Measurements from ENCODE around the gene RHOG.

Gene RHOG

DNA sequence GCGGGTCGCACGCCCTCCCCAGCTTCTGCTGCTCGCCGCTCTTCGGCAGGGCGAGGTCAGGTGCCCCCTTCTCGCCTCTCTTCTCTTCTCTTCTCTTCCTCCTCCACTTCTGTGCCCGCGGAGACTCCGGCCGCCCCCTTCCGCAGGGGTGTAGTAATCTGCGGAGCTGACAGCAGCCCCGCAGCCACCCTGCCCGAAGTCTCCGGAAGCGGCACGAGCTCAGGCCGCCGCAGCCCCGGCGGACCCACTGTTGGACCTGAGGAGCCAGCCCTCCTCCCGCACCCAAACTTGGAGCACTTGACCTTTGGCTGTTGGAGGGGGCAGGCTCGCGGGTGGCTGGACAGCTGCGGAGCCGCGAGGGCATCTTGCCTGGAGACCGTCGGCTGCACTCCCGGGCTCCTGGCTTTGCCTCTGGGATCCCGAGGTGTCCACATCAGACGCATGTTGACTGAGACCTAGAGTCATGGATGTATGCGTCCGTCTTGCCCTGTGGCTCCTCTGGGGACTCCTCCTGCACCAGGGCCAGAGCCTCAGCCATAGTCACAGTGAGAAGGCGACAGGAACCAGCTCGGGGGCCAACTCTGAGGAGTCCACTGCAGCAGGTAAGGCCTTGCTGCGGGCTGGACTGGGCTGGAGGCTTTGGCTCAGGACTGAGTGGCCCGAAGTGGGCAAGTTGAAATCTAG is 15.2 kb upstream of the RHOG start:
- Histone ChIP-seq H3K27me3 (ENCODE audit: insufficient read depth, poor library complexity, severe bottlenecking) (no peaks in the 10 kb centered on the region), H3K27ac (replicated peaks) (peak overlapping the region; percentile 90), H3K4me3 (replicated peaks; ENCODE audit: insufficient read depth, low read length) (peak overlapping the region; percentile 87)
- peak in 1 of 2 experiments; percentile 79 for DNase-seq (ENCODE audit: low read depth in 1 of 2, low spot score in 1 of 2)
- TF ChIP-seq CTCF (IDR thresholded peaks at IDR 0.05; ENCODE audit: insufficient read depth, low read length), result no peak
- no peak for TF ChIP-seq POLR2AphosphoS5 (IDR thresholded peaks at IDR 0.05; ENCODE audit: low read depth)
- TF ChIP-seq, protein P1, sequence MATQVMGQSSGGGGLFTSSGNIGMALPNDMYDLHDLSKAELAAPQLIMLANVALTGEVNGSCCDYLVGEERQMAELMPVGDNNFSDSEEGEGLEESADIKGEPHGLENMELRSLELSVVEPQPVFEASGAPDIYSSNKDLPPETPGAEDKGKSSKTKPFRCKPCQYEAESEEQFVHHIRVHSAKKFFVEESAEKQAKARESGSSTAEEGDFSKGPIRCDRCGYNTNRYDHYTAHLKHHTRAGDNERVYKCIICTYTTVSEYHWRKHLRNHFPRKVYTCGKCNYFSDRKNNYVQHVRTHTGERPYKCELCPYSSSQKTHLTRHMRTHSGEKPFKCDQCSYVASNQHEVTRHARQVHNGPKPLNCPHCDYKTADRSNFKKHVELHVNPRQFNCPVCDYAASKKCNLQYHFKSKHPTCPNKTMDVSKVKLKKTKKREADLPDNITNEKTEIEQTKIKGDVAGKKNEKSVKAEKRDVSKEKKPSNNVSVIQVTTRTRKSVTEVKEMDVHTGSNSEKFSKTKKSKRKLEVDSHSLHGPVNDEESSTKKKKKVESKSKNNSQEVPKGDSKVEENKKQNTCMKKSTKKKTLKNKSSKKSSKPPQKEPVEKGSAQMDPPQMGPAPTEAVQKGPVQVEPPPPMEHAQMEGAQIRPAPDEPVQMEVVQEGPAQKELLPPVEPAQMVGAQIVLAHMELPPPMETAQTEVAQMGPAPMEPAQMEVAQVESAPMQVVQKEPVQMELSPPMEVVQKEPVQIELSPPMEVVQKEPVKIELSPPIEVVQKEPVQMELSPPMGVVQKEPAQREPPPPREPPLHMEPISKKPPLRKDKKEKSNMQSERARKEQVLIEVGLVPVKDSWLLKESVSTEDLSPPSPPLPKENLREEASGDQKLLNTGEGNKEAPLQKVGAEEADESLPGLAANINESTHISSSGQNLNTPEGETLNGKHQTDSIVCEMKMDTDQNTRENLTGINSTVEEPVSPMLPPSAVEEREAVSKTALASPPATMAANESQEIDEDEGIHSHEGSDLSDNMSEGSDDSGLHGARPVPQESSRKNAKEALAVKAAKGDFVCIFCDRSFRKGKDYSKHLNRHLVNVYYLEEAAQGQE (IDR thresholded peaks at IDR 0.05; ENCODE audit: insufficient replicate concordance, low read depth), result no peak
- no peak for TF ChIP-seq GABPA (IDR thresholded peaks at IDR 0.05; ENCODE audit: low read depth)
- TF ChIP-seq SPI1 (IDR thresholded peaks at IDR 0.05; ENCODE audit: borderline replicate concordance, low read depth), result no peak

GRCh38 chr11:3854977-3855807 is 14.4 kb upstream of the RHOG start, which contains the start of gene STIM1:
Gene STIM1, plus strand, starts transcription at chr11:3855664. Its CDS starts 607 bp downstream, at chr11:3856271.
- H3K27ac ChIP-seq (replicated peaks), result peak within 1 kb of the TSS; percentile 90
- H3K4me3 ChIP-seq (replicated peaks; ENCODE audit: insufficient read depth, low read length), result peak within 1 kb of the TSS; percentile 87
- H3K27me3 ChIP-seq (ENCODE audit: insufficient read depth, poor library complexity, severe bottlenecking), result no peaks in the 10 kb centered on the region
- DNase-seq (ENCODE audit: low read depth in 1 of 2, low spot score in 1 of 2), result peak; percentile 86 to 96
- TF ChIP-seq GABPA (IDR thresholded peaks at IDR 0.05; ENCODE audit: low read depth), result no peak
- peak; percentile 85 for TF ChIP-seq CTCF (IDR thresholded peaks at IDR 0.05; ENCODE audit: insufficient read depth, low read length)
- TF ChIP-seq POLR2AphosphoS5 (IDR thresholded peaks at IDR 0.05; ENCODE audit: low read depth), result 0 out of 2 replicates have a peak, but pooled peaks have one; percentile 17
- TF ChIP-seq, protein P1 (IDR thresholded peaks at IDR 0.05; ENCODE audit: insufficient replicate concordance, low read depth), result peak; percentile 19

- no peak for DNase-seq (ENCODE audit: low read depth in 1 of 2, low spot score in 1 of 2)
- peak overlapping the region; percentile 87 for H3K4me3 ChIP-seq (replicated peaks; ENCODE audit: insufficient read depth, low read length)
- TF ChIP-seq GABPA (IDR thresholded peaks at IDR 0.05; ENCODE audit: low read depth) (no peak), CTCF (IDR thresholded peaks at IDR 0.05; ENCODE audit: insufficient read depth, low read length) (no peak), SPI1 (IDR thresholded peaks at IDR 0.05; ENCODE audit: borderline replicate concordance, low read depth) (no peak), POLR2AphosphoS5 (IDR thresholded peaks at IDR 0.05; ENCODE audit: low read depth) (no peak)
- TF ChIP-seq, protein P1 (IDR thresholded peaks at IDR 0.05; ENCODE audit: insufficient replicate concordance, low read depth), result no peak
- no peaks in the 10 kb centered on the region for H3K27me3 ChIP-seq (ENCODE audit: insufficient read depth, poor library complexity, severe bottlenecking)
- peak overlapping the region; percentile 90 for H3K27ac ChIP-seq (replicated peaks)
These were observed 13.9 kb upstream of the RHOG start for GRCh38 chr11:3854660-3854976.

All from HL-60 (cell line).